Endodermal cell (in vitro differentiated cells): Measurements from ENCODE around the gene SNAI1. TPM values are rescaled to one million over a fixed set of nuclear protein-coding genes. Genes with fewer than 3 reads are reported as not detected.
"Not testable (repeated sequence)": the region's sequence is repeated elsewhere in the genome, so short reads cannot be mapped to it uniquely, and the experiment has no call there.

Source experiments
- DNase-seq: peaks from one replicate; pipeline ENCODE4 v3.0.0-alpha.2; 2017
- H3K27ac ChIP-seq: 2 replicates; pipeline ENCODE4 v1.5.1; 2013; ENCODE audit warnings: mild to moderate bottlenecking, low read depth, low read length, moderate library complexity
- H3K27me3 ChIP-seq: 2 replicates; pipeline ENCODE4 v1.6.1; 2013; ENCODE audit warnings: mild to moderate bottlenecking, low read length, moderate library complexity; ENCODE audit not compliant: insufficient read depth, control insufficient read depth, poor library complexity, severe bottlenecking
- H3K36me3 ChIP-seq: 2 replicates; pipeline ENCODE4 v1.7.0; 2013; ENCODE audit warnings: mild to moderate bottlenecking, low read length, moderate library complexity; ENCODE audit not compliant: control insufficient read depth, insufficient read depth
- H3K4me1 ChIP-seq: one replicate; pipeline ENCODE4 v1.7.0; 2013; ENCODE audit warnings: low read length; ENCODE audit not compliant: control insufficient read depth, insufficient read depth
- H3K4me3 ChIP-seq: 2 replicates; pipeline ENCODE4 v1.5.1; 2013; ENCODE audit warnings: mild to moderate bottlenecking, low read length, moderate library complexity
- H3K9ac ChIP-seq: 2 replicates; pipeline ENCODE4 v1.6.1; 2013; ENCODE audit warnings: mild to moderate bottlenecking, low read length, moderate library complexity; ENCODE audit not compliant: poor library complexity, severe bottlenecking; ENCODE audit errors: extremely low read depth
- H3K9me3 ChIP-seq: 2 replicates; pipeline ENCODE4 v1.6.1; 2013; ENCODE audit warnings: mild to moderate bottlenecking, low read length, moderate library complexity; ENCODE audit not compliant: control insufficient read depth
- H3K27ac Mint-ChIP-seq: 2 replicates; pipeline ENCODE4 v1.8.0; 2020; ENCODE audit warnings: mixed read lengths
- H3K27me3 Mint-ChIP-seq: 2 replicates; pipeline ENCODE4 v1.8.0; 2021; ENCODE audit warnings: mild to moderate bottlenecking, mixed read lengths; ENCODE audit not compliant: insufficient read depth
- H3K36me3 Mint-ChIP-seq: 2 replicates; pipeline ENCODE4 v1.8.0; 2020; ENCODE audit warnings: low read depth, mixed read lengths
- H3K4me1 Mint-ChIP-seq: 2 replicates; pipeline ENCODE4 v1.8.0; 2020; ENCODE audit warnings: mixed read lengths
- H3K4me3 Mint-ChIP-seq: 2 replicates; pipeline ENCODE4 v1.8.0; 2020; ENCODE audit warnings: mild to moderate bottlenecking, moderate library complexity, mixed read lengths
- H3K9me3 Mint-ChIP-seq: 2 replicates; pipeline ENCODE4 v1.8.0; 2020; ENCODE audit warnings: mild to moderate bottlenecking, mixed read lengths
- WGBS, 2 experiments: methylation state at CpG; one replicate each; pipeline versions ENCODE4 v1.1.5 to v1.1.7; 2013; ENCODE audit warnings: missing lambda C conversion rate in 2 of 2, mixed read lengths in 1 of 2; ENCODE audit not compliant: insufficient coverage in 1 of 2, insufficient read length in 1 of 2; 5-methylcytosine and 5-hydroxymethylcytosine counted together
- total RNA-seq, 2 donors: library from RNA; stranded (reverse); fragmentation: NEBNext Ultra II Directional in 1 of 2; extraction: Animal tissue kit (Norgen Biotek cat#: 25700) in 1 of 2; gene quantifications; 2 replicates in 1 of 2; 3 replicates in 1 of 2; pipeline ENCODE4 v1.2.1, GENCODE V29; 2021
- TF ChIP-seq, protein P1 (sequence below): fragments of 200-600 bp; sonication (generic); conservative IDR thresholded peaks from 2 replicates; pipeline ENCODE4 v1.5.0; 2021; ENCODE audit warnings: antibody characterized with exemption, mild to moderate bottlenecking

SNAI1 gene
- total RNA-seq, 2 donors from 2014 or later: 10.6 to 13.1 TPM

DNA sequence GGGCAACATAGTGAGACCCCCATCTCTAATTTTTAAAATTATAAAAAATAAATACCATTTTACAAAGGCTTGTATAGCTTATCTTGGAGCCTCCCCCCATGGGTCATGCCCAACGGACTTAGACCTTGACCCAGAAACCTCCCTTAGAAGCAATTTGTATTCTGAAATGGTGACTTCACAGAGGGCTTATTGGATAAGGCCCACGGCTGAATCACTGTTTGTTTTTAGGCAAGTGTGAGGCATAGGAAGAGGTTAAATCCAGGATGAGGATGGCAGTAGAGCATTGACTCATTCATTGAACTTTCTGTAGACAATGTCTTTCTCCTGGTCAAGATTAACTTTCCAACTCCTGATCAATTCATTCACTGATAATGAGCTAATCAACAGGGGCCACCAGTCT lies 6.2 kb upstream of the SNAI1 start:
- no peaks in the 10 kb centered on the region for H3K9me3 Mint-ChIP-seq
- H3K27me3 ChIP-seq: peaks cover 8% of the 10 kb centered on the region
- H3K4me1 Mint-ChIP-seq: peaks cover 11% of the 10 kb centered on the region
- no peak overlapping the region for H3K27ac ChIP-seq
- no peaks in the 10 kb centered on the region for H3K36me3 ChIP-seq
- TF ChIP-seq, protein P1, sequence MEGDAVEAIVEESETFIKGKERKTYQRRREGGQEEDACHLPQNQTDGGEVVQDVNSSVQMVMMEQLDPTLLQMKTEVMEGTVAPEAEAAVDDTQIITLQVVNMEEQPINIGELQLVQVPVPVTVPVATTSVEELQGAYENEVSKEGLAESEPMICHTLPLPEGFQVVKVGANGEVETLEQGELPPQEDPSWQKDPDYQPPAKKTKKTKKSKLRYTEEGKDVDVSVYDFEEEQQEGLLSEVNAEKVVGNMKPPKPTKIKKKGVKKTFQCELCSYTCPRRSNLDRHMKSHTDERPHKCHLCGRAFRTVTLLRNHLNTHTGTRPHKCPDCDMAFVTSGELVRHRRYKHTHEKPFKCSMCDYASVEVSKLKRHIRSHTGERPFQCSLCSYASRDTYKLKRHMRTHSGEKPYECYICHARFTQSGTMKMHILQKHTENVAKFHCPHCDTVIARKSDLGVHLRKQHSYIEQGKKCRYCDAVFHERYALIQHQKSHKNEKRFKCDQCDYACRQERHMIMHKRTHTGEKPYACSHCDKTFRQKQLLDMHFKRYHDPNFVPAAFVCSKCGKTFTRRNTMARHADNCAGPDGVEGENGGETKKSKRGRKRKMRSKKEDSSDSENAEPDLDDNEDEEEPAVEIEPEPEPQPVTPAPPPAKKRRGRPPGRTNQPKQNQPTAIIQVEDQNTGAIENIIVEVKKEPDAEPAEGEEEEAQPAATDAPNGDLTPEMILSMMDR: no peak
- H3K27ac Mint-ChIP-seq: no peak overlapping the region
- no peak for DNase-seq
- H3K27me3 Mint-ChIP-seq: peaks cover 24% of the 10 kb centered on the region
- 49 to 100% methylated on average over 1 to 2 of the region's 2 CpGs for WGBS, 2 experiments
- H3K9ac ChIP-seq: no peak overlapping the region
- H3K4me3 ChIP-seq: no peak overlapping the region
- no peaks in the 10 kb centered on the region for H3K36me3 Mint-ChIP-seq
- H3K4me1 ChIP-seq: peaks cover 4% of the 10 kb centered on the region
- H3K9me3 ChIP-seq: no peaks in the 10 kb centered on the region
- H3K4me3 Mint-ChIP-seq: no peak overlapping the region

DNA sequence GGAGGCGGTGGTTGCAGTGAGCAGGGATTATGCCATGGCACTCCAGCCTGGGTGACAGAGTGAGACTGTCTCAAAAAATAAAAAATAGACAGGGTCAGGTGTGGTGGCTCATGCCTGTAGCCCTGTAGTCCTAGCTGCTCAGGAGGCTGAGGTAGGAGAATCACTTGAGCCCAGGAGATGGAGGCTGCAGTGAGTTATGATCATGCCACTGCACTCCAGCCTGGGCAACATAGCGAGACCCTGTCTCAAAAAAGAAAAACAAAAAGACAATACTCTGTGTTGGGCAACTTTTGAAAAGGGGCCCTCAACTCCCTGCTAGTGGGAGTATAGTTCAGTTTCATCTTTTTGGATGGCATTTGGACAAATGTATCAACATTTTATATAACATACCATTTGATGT lies 5.0 kb upstream of the SNAI1 start:
- H3K4me3 ChIP-seq, H3K36me3 ChIP-seq, H3K9me3 Mint-ChIP-seq, H3K36me3 Mint-ChIP-seq, H3K27ac ChIP-seq, DNase-seq, H3K4me1 ChIP-seq, H3K4me3 Mint-ChIP-seq, H3K9ac ChIP-seq, H3K9me3 ChIP-seq: not testable (repeated sequence)
- peak overlapping the region; percentile 26 for H3K27ac Mint-ChIP-seq
- 95 to 100% methylated on average over 1 to 2 of the region's 2 CpGs for WGBS, 2 experiments
- H3K27me3 ChIP-seq: peaks cover 14% of the 10 kb centered on the region
- H3K27me3 Mint-ChIP-seq: peaks cover 32% of the 10 kb centered on the region
- peaks cover 18% of the 10 kb centered on the region for H3K4me1 Mint-ChIP-seq

DNA sequence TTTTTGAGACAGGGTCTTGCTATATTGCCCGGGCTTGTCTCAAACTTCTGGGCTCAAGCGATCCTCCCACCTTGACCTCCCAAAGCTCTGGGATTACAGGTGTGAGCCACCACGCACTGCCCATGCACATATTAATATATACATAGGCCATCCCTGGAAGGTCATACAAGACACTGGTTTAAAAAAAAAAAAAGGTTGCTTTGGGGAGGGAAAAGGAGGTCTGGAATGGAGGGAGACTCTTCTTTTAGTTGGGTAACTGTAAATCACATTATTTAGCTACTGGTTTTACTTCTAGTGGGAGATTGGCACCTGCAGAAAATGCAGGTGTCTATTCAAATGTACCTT lies 4.1 kb upstream of the SNAI1 start:
- H3K36me3 Mint-ChIP-seq: no peaks in the 10 kb centered on the region
- WGBS, 2 experiments: 81% methylated on average over 2 of the region's 3 CpGs; no CpG with 5 or more reads in 1 of the 2 experiments
- TF ChIP-seq, protein P1: no peak
- H3K36me3 ChIP-seq: no peaks in the 10 kb centered on the region
- H3K9me3 Mint-ChIP-seq: no peaks in the 10 kb centered on the region
- no peak overlapping the region for H3K27ac Mint-ChIP-seq
- no peak overlapping the region for H3K4me3 Mint-ChIP-seq
- H3K4me1 Mint-ChIP-seq: peaks cover 21% of the 10 kb centered on the region
- H3K9ac ChIP-seq: no peak overlapping the region
- peaks cover 32% of the 10 kb centered on the region for H3K27me3 Mint-ChIP-seq
- no peak overlapping the region for H3K27ac ChIP-seq
- no peak overlapping the region for H3K4me3 ChIP-seq
- peaks cover 4% of the 10 kb centered on the region for H3K4me1 ChIP-seq
- H3K9me3 ChIP-seq: no peaks in the 10 kb centered on the region
- no peak for DNase-seq
- peaks cover 14% of the 10 kb centered on the region for H3K27me3 ChIP-seq
